Measurements from ENCODE around the gene ADCY2. TPM values are rescaled to one million over a fixed set of nuclear protein-coding genes. Genes with fewer than 3 reads are reported as not detected.

Gene ADCY2
- total RNA-seq, 1 experiment from 2014 or later, result 31.3 TPM

DNA sequence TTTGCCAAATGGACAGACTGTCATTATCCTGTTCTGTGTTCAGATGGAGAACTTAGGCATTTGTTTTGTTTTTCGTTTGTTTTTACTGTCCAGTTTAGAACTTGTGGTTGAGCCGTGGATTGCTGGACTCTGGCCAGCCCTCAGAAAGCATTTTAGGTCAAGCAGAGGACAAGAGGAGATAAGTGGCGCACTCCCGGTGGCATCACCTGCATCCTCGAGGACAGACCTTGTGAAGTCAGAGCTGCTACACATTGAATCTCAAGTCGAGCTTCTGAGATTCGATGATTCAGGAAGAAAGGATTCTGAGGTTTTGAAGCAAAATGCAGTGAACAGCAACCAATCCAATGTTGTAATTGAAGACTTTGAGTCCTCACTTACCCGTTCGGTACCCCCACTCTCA is 481.9 kb downstream of the ADCY2 start:
- Histone ChIP-seq H3K18ac (ENCODE audit: insufficient read length, low read depth, low read length) (no peak overlapping the region), H3K56ac (ENCODE audit: insufficient read length, low read depth, low read length) (no peak overlapping the region), H3K9ac (ENCODE audit: extremely low read depth, insufficient read length, low read length) (no peak overlapping the region), H2AK5ac (ENCODE audit: insufficient read length, low read length) (no peak overlapping the region), H2BK15ac (ENCODE audit: low read depth, low read length) (no peak overlapping the region), H2AFZ (ENCODE audit: low read length) (no peak overlapping the region), H2BK5ac (ENCODE audit: insufficient read length, low read length) (no peak overlapping the region), H4K91ac (ENCODE audit: insufficient read length, low read depth, low read length) (no peak overlapping the region), H3K9me3 (ENCODE audit: control insufficient read depth, low read depth, low read length) (no peaks in the 10 kb centered on the region), H4K5ac (ENCODE audit: insufficient read length, low read depth, low read length) (no peak overlapping the region), H2BK20ac (ENCODE audit: low read depth, low read length, poor library complexity, severe bottlenecking) (no peak overlapping the region), H3T11ph (ENCODE audit: low read length) (no peak overlapping the region), H3K4me2 (ENCODE audit: insufficient read depth, insufficient read length, low read length) (no peak overlapping the region), H3K4me1 (ENCODE audit: insufficient read depth, low read length) (no peaks in the 10 kb centered on the region), H3K14ac (ENCODE audit: insufficient read depth, low read length) (no peak overlapping the region), H4K8ac (replicated peaks; ENCODE audit: insufficient read length, low read depth, low read length) (no peak overlapping the region), H3K4ac (ENCODE audit: low read depth, low read length) (no peak overlapping the region), H3K23ac (ENCODE audit: insufficient read length, low read depth, low read length) (no peak overlapping the region), H3K79me1 (ENCODE audit: insufficient read depth, low read depth, low read length, poor library complexity, severe bottlenecking) (peaks cover 4% of the 10 kb centered on the region), H2BK120ac (ENCODE audit: low read depth, low read length, poor library complexity, severe bottlenecking) (no peak overlapping the region), H2BK12ac (ENCODE audit: insufficient read length, low read depth, low read length) (no peak overlapping the region), H3K27ac (ENCODE audit: insufficient read length, low read depth, low read length) (no peak overlapping the region), H3K79me2 (ENCODE audit: insufficient read depth, low read length) (peaks cover 4% of the 10 kb centered on the region; the same call in 1 of the 2 replicates), H3K27me3 (ENCODE audit: insufficient read depth, low read length) (no peaks in the 10 kb centered on the region), H4K20me1 (ENCODE audit: control insufficient read depth, insufficient read depth, insufficient read length) (no peaks in the 10 kb centered on the region), H3K23me2 (ENCODE audit: insufficient read length, low read depth, low read length, poor library complexity, severe bottlenecking) (no peaks in the 10 kb centered on the region)
- Mint-ChIP-seq H3K4me1 (no peaks in the 10 kb centered on the region; a peak in 1 of 4 replicates), H3K36me3 (ENCODE audit: insufficient read depth in 1 of 3, low read depth in 3 of 3) (peaks cover 30 to 82% (median 75%) of the 10 kb centered on the region in 3 experiments), H3K27me3 (ENCODE audit: low read depth) (no peaks in the 10 kb centered on the region), H3K4me3 (no peak overlapping the region), H3K9me3 (no peaks in the 10 kb centered on the region), H3K27ac (no peak overlapping the region; a peak in 1 of 7 replicates)
- DNase-seq, result no peak
- no CpG with 5 or more reads among the region's 9 CpGs for WGBS (ENCODE audit: extremely low coverage, insufficient read length, low lambda C conversion rate)
- TF ChIP-seq, protein P1, sequence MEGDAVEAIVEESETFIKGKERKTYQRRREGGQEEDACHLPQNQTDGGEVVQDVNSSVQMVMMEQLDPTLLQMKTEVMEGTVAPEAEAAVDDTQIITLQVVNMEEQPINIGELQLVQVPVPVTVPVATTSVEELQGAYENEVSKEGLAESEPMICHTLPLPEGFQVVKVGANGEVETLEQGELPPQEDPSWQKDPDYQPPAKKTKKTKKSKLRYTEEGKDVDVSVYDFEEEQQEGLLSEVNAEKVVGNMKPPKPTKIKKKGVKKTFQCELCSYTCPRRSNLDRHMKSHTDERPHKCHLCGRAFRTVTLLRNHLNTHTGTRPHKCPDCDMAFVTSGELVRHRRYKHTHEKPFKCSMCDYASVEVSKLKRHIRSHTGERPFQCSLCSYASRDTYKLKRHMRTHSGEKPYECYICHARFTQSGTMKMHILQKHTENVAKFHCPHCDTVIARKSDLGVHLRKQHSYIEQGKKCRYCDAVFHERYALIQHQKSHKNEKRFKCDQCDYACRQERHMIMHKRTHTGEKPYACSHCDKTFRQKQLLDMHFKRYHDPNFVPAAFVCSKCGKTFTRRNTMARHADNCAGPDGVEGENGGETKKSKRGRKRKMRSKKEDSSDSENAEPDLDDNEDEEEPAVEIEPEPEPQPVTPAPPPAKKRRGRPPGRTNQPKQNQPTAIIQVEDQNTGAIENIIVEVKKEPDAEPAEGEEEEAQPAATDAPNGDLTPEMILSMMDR (conservative IDR thresholded peaks at IDR 0.05), result no peak

Measured in H9 (cell line).